Colonic mucosa (tissue), 4 donors: ENCODE data around the gene RAB14. TPM values are rescaled to one million over a fixed set of nuclear protein-coding genes. Genes with fewer than 3 reads are reported as not detected.

ENCODE experiments used
- DNase-seq: peaks from one replicate; pipeline ENCODE4 v3.0.0-alpha.2; 2020
- H3K27ac ChIP-seq: fragments of 200-600 bp; one replicate; pipeline ENCODE4 v1.8.0; 2021
- H3K27me3 ChIP-seq: fragments of 200-600 bp; one replicate; pipeline ENCODE4 v1.8.0; 2021
- H3K36me3 ChIP-seq: fragments of 200-600 bp; one replicate; pipeline ENCODE4 v1.8.0; 2021
- H3K4me1 ChIP-seq: fragments of 200-600 bp; one replicate; pipeline ENCODE4 v1.8.0; 2021; ENCODE audit warnings: mild to moderate bottlenecking
- H3K4me3 ChIP-seq: fragments of 200-600 bp; one replicate; pipeline ENCODE4 v1.8.0; 2021
- H3K9ac ChIP-seq, 2 donors: one replicate each; pipeline ENCODE4 v1.7.0; 2013; ENCODE audit warnings: control low read depth in 2 of 2, low read depth in 2 of 2, low read length in 2 of 2
- H3K9me3 ChIP-seq: fragments of 200-600 bp; one replicate; pipeline ENCODE4 v1.8.0; 2021
- CTCF ChIP-seq: fragments of 200-600 bp; IDR thresholded peaks from one replicate; pipeline ENCODE4 v1.8.0; 2022; ENCODE audit warnings: antibody characterized with exemption, mild to moderate bottlenecking
- intact Hi-C: fragments of 100-400 bp; cut with DNase I; formaldehyde crosslinking; loops from one replicate; pipeline ENCODE4 v1.14.1; 2022
- total RNA-seq, 2 donors: library from RNA; stranded (reverse); fragmentation: NEBNext Ultra II Directional in 1 of 2; extraction: Animal tissue kit (Norgen Biotek cat#: 25700) in 1 of 2; gene quantifications; one replicate each; pipeline ENCODE4 v1.2.1, GENCODE V29; 2021
- donor health status: healthy.
- donor health status: DM: no; HTN: no; CAD: no.
- donor health status: DM: no; HTN: no; CAD: no.

RAB14 gene
- total RNA-seq, 2 donors from 2014 or later = 78.5 to 108 TPM

GRCh38 chr9:121219530-121219929, 17.9 kb upstream of the RAB14 start:
- DNase-seq = no peak
- intact Hi-C loops = no loop called here
- Histone ChIP-seq H3K4me3 (no peak overlapping the region), H3K9ac (no peak overlapping the region), H3K4me1 (no peaks in the 10 kb centered on the region), H3K27me3 (no peaks in the 10 kb centered on the region), H3K36me3 (no peaks in the 10 kb centered on the region), H3K27ac (no peak overlapping the region), H3K9me3 (no peaks in the 10 kb centered on the region)
- TF ChIP-seq CTCF = no peak

DNA sequence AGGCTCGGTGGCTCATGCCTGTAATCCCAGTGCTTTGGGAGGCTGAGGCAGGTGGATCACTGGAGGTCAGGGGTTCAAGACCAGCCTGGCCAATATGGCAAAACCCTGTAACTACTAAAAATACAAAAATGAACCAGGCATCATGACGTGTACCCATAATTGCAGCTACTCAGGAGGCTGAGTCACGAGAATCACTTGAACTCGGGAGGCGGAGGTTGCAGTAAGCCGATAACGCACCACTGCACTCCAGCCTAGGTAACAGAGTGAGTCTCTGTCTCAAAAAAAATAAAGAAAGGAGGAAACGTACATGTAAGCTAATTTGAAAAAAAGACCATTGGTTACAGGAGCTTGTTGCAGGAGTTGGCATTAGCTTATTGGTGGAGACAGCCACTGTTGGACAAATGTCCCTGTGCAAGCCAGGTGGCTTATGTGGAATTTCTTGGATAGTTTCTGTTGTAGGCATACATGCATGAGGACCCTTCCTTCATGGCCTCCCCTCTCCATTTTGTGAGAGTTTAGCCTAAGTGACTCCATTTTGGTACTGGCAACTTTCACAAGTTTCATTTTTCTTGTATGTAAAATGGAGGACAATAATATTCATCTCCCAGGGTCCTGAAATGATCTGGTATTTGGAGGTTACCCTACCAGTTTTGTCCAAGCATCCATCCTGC, 16.8 kb upstream of the RAB14 start:
- no peaks in the 10 kb centered on the region for H3K27me3 ChIP-seq
- no peak overlapping the region for H3K4me3 ChIP-seq
- H3K27ac ChIP-seq = no peak overlapping the region
- TF ChIP-seq CTCF = no peak
- no peak overlapping the region for H3K9ac ChIP-seq
- no peaks in the 10 kb centered on the region for H3K4me1 ChIP-seq
- no peaks in the 10 kb centered on the region for H3K9me3 ChIP-seq
- DNase-seq = no peak
- no peaks in the 10 kb centered on the region for H3K36me3 ChIP-seq
- intact Hi-C loops = no loop called here

DNA sequence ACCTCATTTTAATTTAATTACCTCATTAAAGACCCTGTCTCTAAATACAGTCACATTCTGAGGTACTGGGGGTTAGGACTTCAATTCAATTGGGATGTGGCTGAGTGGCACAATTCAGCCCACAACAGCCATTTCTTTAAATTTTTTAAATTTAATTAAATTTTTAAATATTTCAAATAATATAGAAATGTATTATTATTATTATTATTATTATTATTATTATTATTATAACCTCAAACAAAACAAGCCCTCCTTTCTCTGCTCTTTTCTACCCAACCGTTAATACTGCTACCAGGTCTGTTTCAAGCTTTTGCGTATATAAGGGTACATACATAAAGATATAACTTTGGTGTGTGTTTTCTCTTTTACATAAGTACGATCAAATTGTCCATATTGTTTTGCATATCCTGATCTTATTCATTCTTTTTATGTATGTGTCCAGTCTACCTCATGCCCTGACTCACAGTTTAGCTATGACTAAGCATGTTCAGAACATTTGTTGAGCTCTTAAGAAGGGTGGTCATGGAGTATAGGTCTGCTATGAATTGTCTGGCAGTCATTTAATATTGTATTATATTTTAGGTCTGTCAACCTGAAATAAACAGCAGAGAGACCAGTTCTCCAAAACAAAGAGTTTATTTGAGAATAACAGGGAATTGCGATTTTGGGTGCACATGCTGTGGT, 16.1 kb upstream of the RAB14 start:
- Histone ChIP-seq H3K4me3 (no peak overlapping the region), H3K27ac (no peak overlapping the region), H3K9ac (no peak overlapping the region), H3K36me3 (no peaks in the 10 kb centered on the region), H3K27me3 (no peaks in the 10 kb centered on the region), H3K9me3 (no peaks in the 10 kb centered on the region), H3K4me1 (no peaks in the 10 kb centered on the region)
- DNase-seq = no peak
- TF ChIP-seq CTCF = no peak
- intact Hi-C loops = no loop called here

GRCh38 chr9:121216271-121216805, 14.7 kb upstream of the RAB14 start:
- no peak for TF ChIP-seq CTCF
- Histone ChIP-seq H3K9ac (no peak overlapping the region), H3K27me3 (no peaks in the 10 kb centered on the region), H3K27ac (no peak overlapping the region), H3K4me1 (no peaks in the 10 kb centered on the region), H3K36me3 (no peaks in the 10 kb centered on the region), H3K9me3 (no peaks in the 10 kb centered on the region), H3K4me3 (no peak overlapping the region)
- no peak for DNase-seq
- intact Hi-C loops = no loop called here

- Histone ChIP-seq H3K27ac (no peak overlapping the region), H3K9me3 (no peaks in the 10 kb centered on the region), H3K27me3 (no peaks in the 10 kb centered on the region), H3K9ac (no peak overlapping the region), H3K4me3 (no peak overlapping the region), H3K36me3 (no peaks in the 10 kb centered on the region), H3K4me1 (no peaks in the 10 kb centered on the region)
- no peak for DNase-seq
- no peak for TF ChIP-seq CTCF
- intact Hi-C loops = loop anchor here (5.0 kb wide), 2 partner anchors 103 to 188 kb away; no protein-coding TSS in a partner anchor
Observed at GRCh38 chr9:121214005-121214404, 12.3 kb upstream of the RAB14 start.
